ENCODE results near the gene MYH9.

Gene MYH9

DNA sequence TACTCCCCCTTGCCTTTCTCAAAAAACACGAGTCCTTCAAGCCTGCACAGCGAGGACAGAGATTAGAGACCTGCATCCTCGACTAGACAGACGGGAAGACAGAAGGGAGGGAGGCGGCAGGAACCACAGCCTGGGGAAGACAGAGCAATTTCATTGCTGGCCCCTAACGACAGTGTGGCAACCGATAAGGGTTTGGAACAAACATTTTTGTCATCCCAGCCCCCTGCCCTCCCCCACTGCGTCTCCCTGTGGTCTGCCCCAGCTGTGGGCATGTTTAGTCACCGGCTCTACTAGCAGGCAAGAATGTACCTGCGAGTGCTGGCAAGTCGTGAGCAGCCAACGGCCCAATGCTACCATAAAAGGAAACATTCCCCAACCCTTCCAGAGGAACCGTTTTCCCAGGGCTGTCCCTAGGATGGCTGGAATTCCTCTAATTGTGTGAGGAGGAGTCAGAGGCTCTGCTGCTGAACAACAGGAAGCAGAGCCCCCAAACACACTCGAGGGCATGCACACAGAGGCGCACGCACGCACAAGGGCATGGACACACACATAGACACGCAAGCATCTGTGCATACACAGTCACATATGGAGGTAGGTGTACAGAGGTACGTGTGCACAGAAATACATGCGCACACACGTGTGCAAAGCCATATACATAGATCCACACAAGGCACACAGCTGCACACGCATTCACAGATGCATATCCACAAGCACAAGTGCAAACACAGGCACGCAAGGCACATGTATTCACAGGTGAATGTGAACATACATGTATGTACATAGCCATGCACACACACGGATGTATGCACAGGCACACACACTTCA lies 58.3 kb downstream of the MYH9 start:
- no peak for DNase-seq

- DNase-seq: no peak
Observed at GRCh38 chr22:36328635-36329253, 59.0 kb downstream of the MYH9 start.

- DNase-seq: no peak
Observed at GRCh38 chr22:36327922-36328551, 59.7 kb downstream of the MYH9 start.

GRCh38 chr22:36326178-36327161 lies 61.3 kb downstream of the MYH9 start:
- DNase-seq: no peak

- no peak for DNase-seq
Observed at GRCh38 chr22:36325154-36326031, 62.4 kb downstream of the MYH9 start.

GRCh38 chr22:36324414-36324813 lies 63.4 kb downstream of the MYH9 start:
- no peak for DNase-seq

DNA sequence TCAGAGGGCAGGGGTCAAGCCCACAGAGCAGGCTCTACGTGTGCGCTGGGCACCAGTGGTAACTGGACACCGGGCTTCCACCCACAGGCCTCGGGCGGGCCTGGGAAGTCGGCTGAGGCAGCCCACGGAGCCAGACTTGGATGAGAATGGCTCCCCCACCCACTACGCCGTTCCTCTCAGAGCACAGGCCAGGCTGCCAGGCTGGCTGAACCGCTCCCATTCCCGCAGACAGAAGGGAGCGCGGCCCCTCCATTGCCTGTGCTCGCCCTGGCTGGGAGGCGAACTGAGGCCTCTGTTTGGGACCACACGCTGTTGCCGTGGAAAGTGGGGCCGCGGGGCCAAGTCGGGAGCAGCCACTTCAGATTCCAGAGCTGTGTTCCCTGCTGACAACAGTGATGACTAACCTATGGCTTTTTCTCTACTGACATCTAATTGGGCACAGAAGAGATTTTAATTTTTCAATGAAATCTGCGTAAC lies 63.9 kb downstream of the MYH9 start:
- no peak for DNase-seq

GRCh38 chr22:36323182-36323854 lies 64.4 kb downstream of the MYH9 start:
- DNase-seq: no peak

GRCh38 chr22:36322602-36322915 lies 65.2 kb downstream of the MYH9 start:
- DNase-seq: no peak

DNA sequence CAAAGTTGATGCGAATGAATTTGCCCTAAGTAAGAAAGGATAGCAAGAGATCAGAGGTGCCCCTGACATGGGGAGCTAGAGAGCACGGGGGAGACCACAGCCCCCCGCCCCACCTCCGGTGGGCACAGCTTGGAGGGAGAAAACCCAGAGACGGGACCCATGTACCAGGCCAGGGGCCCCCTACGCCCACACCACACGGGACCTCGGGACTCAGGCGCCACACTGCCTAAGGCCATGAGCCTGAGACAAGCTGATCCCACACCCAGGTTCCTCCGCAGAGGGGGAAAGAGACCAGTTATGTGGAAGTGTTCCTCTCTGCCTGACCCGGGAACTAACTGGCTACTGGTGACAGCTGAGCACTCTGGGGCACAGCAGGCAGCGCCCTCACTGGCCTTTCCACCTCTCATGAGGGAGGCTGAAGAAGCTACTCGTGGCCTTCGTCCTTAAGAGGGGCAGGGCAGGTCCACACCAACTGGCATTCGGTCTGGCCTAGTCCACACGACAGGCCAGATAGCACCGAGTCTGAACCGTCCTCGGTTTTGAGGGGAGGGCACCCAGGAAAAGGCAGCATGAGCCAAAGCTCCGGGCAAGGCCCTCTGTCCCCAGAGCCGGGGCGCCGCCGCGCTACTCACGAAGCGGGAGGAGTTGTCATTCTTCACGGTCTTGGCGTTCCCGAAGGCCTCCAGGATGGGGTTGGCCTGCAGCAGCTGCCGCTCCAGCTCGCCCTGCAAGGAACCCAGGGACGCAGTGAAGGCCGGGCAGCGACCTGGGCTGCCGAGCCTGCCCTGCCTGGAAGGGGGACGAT lies 65.8 kb downstream of the MYH9 start:
- DNase-seq: no peak

- no peak for DNase-seq
Observed at GRCh38 chr22:36320553-36320952, 67.2 kb downstream of the MYH9 start.

- no peak for DNase-seq
Observed at GRCh38 chr22:36319595-36320497, 67.9 kb downstream of the MYH9 start.

DNA sequence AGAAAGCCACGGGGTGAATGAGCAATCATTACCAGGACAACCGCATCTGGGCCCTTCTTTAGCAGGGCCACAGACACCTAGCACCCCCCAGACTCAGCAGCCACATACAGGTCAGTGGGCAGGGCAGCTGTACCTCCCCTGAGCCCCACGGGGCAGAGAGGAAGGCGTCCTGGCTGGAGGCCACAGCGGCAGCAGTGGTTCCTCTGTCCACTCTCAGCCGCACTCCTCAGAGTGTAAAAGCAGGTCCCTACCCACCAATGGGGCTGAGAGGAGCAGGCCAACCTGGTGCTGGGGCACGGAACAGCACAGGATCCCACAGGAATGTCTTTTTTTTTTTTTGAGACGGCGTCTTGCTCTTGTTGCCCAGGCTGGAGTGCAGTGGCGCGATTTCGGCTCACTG lies 69.3 kb downstream of the MYH9 start:
- no peak for DNase-seq

- DNase-seq: no peak
Observed at GRCh38 chr22:36317658-36318271, 70.0 kb downstream of the MYH9 start.

DNA sequence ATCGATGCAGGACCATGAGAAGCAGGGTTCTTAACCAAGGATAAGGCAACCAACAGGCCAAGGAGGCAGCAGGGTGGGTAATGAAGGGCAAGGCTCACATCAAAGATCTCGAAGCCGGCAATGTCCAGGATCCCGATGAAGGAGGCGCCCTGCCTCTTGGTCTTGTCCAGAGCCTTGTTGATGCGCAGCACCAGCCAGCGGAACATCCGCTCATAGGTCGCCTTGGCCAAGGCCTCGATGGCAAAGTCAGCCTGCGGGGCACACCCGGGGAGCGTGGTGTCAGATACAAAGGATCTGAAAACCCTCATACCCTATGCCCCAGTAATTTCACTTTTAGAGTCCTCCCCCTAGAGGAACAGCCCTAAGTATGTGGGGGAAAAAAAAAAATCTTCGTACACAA lies 71.3 kb downstream of the MYH9 start:
- DNase-seq: no peak

DNA sequence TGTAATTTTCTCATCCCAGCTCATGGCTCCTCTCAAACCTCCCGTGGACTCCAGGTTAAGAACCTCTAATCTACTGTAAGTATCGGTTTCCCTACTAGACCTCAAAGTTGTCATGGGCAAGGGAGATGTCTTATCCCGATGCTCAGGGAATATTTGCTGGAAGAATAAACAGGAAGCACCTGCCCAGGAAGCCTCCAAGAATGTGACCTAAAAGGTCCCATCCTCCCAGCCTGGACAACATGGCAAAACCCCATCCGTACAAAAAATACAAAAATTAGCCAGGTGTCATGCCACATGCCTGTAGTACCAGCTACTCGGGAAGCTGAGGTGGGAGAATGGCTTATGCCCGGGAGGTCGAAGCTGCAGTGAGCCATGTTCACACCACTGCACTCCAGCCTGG lies 72.4 kb downstream of the MYH9 start:
- no peak for DNase-seq

- DNase-seq: no peak
Observed at GRCh38 chr22:36311386-36312085, 76.2 kb downstream of the MYH9 start.

GRCh38 chr22:36308880-36309279 lies 78.9 kb downstream of the MYH9 start:
- DNase-seq: no peak
